ENCODE data around the gene GRAMD4.

GRCh38 chr22:46614025-46614931 lies 5.9 kb upstream of the GRAMD4 start:
- no peak for TF ChIP-seq TAF1 (IDR thresholded peaks at IDR 0.05; ENCODE audit: borderline replicate concordance, insufficient read depth, low read length)
- TF ChIP-seq REST (IDR thresholded peaks at IDR 0.05; ENCODE audit: insufficient read depth in 1 of 2, low read depth in 2 of 2, low read length in 2 of 2) = no peak

Data from PFSK-1 (cell line).